ENCODE results near the gene DCC.

The DCC gene

DNA sequence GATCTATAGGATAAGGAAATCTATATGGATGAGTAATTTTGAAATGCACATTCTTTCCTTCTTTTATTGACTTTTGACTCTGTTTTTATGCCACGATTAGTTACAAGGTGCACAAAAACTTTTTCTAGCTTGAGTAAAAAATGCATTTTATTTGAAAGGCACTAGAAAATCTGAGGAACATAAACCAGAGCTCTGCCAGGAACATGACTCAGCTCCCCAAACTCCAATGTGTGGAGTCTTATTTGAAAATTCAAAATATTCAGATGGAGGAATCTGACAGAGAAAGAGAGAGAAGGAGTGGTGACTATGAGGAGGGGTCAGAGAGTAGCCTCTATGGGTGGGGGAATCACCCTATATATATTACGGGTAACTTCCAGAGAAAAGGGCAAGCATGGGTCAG, 231.0 kb downstream of the DCC start:
- in situ Hi-C loops (cut with HindIII; ENCODE audit: low sequenced_read_pairs): no loop called here
- peak; percentile 23 for DNase-seq (ENCODE audit: low read depth, low spot score)
- TF ChIP-seq, protein P1, sequence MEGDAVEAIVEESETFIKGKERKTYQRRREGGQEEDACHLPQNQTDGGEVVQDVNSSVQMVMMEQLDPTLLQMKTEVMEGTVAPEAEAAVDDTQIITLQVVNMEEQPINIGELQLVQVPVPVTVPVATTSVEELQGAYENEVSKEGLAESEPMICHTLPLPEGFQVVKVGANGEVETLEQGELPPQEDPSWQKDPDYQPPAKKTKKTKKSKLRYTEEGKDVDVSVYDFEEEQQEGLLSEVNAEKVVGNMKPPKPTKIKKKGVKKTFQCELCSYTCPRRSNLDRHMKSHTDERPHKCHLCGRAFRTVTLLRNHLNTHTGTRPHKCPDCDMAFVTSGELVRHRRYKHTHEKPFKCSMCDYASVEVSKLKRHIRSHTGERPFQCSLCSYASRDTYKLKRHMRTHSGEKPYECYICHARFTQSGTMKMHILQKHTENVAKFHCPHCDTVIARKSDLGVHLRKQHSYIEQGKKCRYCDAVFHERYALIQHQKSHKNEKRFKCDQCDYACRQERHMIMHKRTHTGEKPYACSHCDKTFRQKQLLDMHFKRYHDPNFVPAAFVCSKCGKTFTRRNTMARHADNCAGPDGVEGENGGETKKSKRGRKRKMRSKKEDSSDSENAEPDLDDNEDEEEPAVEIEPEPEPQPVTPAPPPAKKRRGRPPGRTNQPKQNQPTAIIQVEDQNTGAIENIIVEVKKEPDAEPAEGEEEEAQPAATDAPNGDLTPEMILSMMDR (IDR thresholded peaks at IDR 0.05; ENCODE audit: low read depth, low read length): no peak
- H3K4me3 ChIP-seq (ENCODE audit: low read depth, low read length): no peak overlapping the region

DNA sequence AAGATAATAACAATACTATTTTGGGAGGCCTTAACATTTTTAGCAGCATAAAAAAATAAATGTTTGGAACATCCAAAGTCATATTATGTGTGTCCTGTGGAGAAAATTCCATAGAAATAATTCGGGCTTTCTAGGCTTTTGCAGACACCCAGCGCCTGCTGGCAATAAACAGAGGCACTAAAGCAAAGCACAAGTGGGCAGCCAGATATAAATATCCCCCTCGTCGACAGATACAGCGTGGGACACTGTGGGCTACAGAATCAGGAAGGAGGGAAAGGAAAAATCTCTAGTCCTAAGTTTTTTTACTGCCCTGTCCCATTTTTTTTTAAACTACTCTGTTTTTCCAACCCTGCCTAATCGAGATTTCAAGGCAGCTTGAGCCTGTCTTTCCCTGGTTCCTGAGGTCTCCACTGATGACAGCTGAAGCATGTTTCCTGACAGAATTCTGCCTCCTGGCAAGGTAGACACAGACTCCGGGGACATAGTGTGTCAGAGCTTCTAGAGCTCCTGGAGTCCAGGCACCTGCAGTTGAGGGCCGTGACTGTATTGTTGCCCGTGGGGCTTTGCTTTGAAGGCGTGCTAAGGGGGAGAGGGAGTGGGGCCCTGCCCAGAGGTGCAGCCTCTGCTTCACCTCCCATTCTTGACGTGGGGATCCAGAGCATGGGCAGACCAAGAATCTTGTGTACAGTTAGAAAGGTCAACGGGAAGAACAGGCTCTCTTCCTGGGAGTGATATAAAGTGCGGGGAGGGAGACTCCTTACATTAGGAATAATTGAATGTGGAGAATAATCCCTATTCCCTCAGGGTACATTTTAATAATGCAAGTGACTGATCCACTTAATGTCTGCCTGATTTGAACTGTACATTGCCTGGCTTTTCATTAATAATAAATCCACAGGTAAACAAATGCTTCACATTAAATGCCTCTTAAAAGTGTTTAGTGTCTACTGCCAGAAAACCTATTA, 232.3 kb downstream of the DCC start:
- TF ChIP-seq, protein P1 (IDR thresholded peaks at IDR 0.05; ENCODE audit: low read depth, low read length): no peak
- DNase-seq (ENCODE audit: low read depth, low spot score): no peak
- H3K4me3 ChIP-seq (ENCODE audit: low read depth, low read length): no peak overlapping the region
- in situ Hi-C loops (cut with HindIII; ENCODE audit: low sequenced_read_pairs): no loop called here

DNA sequence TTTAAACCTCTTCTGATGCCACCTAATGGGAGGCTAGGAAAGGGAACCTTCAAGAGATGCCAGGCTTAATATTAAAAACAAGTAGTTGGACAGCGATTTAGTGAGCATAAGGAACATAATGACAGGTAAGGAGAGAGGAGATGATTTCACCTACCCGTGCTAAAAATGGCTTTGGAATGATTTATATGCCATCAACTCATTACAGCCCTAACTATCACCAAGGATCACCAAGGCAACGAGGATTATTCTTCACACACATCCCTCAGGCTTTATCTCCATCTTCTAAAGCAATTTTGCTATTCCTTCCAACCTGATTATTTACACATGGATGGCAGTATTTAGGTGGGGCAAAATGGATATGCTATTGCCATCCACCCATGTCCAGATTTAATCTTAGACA, 237.8 kb downstream of the DCC start:
- no peak for DNase-seq (ENCODE audit: low read depth, low spot score)
- TF ChIP-seq, protein P1 (IDR thresholded peaks at IDR 0.05; ENCODE audit: low read depth, low read length): no peak
- no peak overlapping the region for H3K4me3 ChIP-seq (ENCODE audit: low read depth, low read length)
- in situ Hi-C loops (cut with HindIII; ENCODE audit: low sequenced_read_pairs): no loop called here

DNA sequence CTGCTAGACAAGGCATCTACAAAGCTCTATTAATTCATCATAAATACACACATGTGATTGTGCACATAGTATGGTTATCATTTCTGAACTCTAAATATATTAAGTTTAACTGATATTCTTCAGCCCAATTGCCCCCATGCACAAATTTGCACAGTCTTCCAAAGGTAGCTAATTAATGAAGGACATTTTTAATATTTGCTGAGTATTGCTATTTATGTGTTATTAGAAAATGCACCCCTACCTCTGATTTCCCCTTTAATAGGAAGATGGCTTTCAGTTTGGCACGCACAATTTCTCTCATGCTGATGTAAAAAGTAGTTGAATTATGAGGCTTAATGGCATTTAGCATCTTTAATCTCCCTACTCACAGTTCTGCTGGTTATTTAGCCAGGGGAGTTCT, 242.1 kb downstream of the DCC start:
- TF ChIP-seq, protein P1 (IDR thresholded peaks at IDR 0.05; ENCODE audit: low read depth, low read length): no peak
- no peak for DNase-seq (ENCODE audit: low read depth, low spot score)
- in situ Hi-C loops (cut with HindIII; ENCODE audit: low sequenced_read_pairs): no loop called here
- H3K4me3 ChIP-seq (ENCODE audit: low read depth, low read length): no peak overlapping the region

DNA sequence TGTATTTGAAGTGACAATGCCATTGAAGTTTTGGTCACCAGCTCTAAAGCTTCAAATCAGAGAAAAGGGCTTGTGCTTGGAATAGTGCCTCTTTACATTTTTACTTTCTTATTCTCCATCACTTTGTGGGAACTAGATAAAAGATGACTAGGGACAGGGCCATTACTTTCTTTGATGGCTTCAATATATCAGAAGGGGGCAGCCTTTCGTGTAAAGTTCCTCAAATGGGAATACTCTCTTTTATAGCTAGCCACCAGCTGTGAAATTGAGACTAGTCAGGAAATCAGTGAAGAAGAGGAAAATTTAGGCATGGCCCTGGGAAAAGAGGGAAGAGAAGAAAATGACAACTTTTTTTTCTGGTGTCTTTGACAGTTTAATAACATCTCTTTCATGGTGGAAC, 242.5 kb downstream of the DCC start:
- in situ Hi-C loops (cut with HindIII; ENCODE audit: low sequenced_read_pairs): no loop called here
- no peak overlapping the region for H3K4me3 ChIP-seq (ENCODE audit: low read depth, low read length)
- no peak for DNase-seq (ENCODE audit: low read depth, low spot score)
- TF ChIP-seq, protein P1 (IDR thresholded peaks at IDR 0.05; ENCODE audit: low read depth, low read length): no peak

DNA sequence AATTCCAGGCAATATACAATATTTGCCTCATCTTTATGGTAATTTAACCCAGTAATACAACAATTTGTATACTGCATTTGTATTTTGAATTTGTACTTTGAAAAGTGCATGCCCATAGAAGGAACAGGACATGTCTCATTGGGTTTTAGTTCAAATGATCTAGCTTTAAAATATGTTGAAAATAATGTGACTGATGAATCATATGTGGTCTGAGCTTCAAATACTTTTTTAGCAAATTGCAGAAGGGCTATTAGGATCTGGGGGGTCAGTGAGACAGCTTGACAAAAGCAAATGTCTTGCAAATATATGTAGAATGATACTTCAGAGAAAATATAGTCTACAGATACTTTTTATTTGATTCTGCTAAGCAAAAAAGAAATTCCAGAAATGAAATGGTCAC, 248.9 kb downstream of the DCC start:
- peak; percentile 61 for DNase-seq (ENCODE audit: low read depth, low spot score)
- in situ Hi-C loops (cut with HindIII; ENCODE audit: low sequenced_read_pairs): no loop called here
- TF ChIP-seq, protein P1 (IDR thresholded peaks at IDR 0.05; ENCODE audit: low read depth, low read length): no peak
- no peak overlapping the region for H3K4me3 ChIP-seq (ENCODE audit: low read depth, low read length)
